GM23248 (cell line): Measurements from ENCODE around the gene SFT2D3.

Source experiments
- EZH2 ChIP-seq: fragments of 200-600 bp; sonication (generic); IDR thresholded peaks from 2 replicates; pipeline ENCODE4 v1.6.1; 2018; ENCODE audit warnings: antibody characterized with exemption, mild to moderate bottlenecking; ENCODE audit not compliant: insufficient read depth, poor library complexity, severe bottlenecking
- EZH2phosphoT487 ChIP-seq: fragments of 200-600 bp; sonication (generic); IDR thresholded peaks from 2 replicates; pipeline ENCODE4 v1.6.1; 2018; ENCODE audit warnings: antibody characterized with exemption, moderate library complexity, mild to moderate bottlenecking, low read depth; ENCODE audit not compliant: insufficient read depth

DNA sequence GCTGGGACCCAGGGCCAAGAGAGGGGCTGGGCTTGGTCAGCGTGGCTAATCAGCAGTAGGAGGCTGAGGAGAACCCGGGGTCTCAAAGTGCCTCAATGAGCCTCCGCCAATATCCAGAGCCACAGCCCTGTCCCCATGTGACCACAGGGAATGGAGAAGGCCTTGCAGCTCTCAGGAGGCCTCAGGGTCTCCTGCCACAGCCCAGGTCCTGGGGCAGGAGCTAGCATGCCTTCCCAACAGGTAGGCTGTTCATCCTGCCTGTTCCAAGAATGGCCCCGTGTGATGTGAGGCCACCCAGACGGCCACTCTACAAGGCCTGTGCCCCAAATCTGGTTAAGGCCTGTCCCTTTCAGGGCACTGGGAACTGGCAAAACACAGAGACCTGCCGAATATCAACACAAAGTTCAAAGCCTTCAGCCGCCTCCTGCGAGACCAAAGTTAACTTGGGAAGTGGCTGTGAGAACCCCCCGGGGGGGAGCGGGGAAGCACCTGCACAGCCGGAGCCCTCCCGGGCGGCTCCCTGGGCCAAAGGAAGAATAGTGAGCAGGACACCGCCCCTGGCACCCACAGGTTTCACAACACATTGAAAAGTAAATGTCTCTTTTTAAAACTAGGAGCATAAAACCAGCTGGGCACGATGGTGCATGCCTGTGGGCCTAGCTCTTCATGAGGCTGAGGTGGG, 21.5 kb upstream of the SFT2D3 start:
- TF ChIP-seq EZH2 = no peak
- no peak for TF ChIP-seq EZH2phosphoT487
